ENCODE measurements around the gene VWA8. TPM values are rescaled to one million over a fixed set of nuclear protein-coding genes. Genes with fewer than 3 reads are reported as not detected.
"Not testable (repeated sequence)": the region's sequence is repeated elsewhere in the genome, so short reads cannot be mapped to it uniquely, and the experiment has no call there.

Gene VWA8
- total RNA-seq, 1 experiment from 2014 or later = 8.4 TPM

DNA sequence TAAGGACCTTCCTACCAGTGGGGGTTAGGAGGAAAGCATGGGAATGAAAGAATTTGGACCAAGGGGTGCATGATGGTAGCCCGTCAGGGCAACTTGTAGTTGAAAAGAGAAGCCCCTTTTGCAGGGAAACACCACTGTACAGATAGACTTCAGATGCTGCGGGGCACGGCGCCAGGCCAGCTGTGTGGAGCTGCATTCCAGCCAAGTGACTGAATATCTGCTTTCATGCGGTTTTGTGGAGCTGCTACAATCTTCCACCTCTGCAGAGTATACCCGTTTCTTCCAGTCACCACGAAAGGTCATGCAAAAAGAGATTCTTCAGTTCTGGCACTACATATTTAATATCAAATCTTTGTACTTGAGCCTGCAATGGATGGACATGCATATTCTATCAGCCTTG lies 398.8 kb downstream of the VWA8 start:
- DNase-seq (ENCODE audit: low read depth) = peak; percentile 88

DNA sequence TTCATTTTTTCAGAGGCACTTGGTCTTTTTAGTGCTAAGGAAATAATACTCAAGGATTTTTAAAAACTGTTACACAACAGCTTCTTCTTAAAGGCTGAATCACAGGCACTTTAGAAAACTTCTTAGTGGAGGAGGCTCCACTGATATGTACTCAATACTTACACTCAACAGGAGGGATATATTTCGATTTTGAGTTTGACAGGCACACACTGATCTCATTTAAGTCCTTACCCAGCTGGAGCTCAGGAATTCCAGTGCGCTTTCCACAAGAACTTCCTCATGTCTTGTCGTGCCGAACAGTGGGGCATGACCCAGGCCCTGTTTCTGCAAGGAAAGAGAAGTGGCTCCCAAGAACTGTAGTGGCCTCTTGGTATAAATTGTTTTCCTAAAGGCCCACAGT lies 399.7 kb downstream of the VWA8 start:
- DNase-seq (ENCODE audit: low read depth) = no peak

DNA sequence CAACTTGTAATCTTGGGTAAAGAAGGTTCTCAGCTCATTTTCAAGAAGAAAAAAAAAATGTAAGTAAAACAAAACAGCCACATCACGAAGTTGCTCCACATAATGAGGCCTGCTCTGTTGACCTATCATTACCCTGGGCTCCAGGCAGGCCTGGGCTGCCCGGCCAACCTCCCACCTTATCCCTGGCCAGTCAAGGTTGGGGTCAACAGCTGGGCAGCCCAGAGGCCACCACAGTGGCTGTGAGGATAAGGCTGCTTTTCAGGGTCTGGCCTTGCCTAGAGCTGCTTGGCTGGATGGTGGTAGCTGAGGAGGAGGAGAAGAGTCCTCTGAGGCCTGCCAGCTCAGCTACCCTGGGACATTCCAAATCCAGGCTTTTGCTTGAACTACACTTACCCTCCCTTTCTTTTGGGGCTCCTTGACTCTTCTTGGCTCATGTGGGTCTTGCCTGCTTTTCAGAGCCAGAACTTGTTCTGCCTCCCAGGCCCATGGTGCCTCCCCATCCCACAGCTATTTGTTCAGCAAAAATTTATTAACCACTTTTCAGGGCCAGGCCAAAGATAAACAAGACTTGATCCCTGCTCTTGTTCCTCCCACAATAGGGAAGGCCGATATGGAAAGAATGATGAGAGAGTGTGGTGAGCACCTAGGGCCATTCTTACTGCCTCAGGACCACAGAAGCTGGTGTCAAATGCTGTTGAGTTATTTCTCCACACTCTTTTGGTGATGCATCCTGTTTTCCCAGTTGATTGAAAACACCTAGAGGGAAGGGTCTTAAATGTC lies 401.9 kb downstream of the VWA8 start:
- no peak for DNase-seq (ENCODE audit: low read depth)

DNA sequence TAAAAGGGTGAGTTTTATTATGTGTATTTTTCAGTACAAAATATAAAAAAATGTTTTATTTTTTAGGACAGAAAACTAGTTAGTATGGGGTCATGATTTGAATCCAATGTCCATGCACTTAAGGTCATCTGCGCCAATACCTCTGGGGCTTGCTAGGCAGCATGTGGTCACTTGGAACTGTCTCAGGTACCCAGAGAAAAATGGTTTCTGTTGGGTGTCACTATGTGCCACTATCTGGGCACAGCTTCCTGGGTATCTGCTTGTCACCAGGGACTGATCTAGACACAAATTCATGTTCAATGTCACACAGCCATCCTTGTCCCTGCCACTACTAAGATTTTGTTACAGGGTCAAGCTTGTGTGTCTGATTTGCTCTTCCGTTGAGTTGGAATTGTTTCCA lies 403.2 kb downstream of the VWA8 start:
- DNase-seq (ENCODE audit: low read depth) = no peak

DNA sequence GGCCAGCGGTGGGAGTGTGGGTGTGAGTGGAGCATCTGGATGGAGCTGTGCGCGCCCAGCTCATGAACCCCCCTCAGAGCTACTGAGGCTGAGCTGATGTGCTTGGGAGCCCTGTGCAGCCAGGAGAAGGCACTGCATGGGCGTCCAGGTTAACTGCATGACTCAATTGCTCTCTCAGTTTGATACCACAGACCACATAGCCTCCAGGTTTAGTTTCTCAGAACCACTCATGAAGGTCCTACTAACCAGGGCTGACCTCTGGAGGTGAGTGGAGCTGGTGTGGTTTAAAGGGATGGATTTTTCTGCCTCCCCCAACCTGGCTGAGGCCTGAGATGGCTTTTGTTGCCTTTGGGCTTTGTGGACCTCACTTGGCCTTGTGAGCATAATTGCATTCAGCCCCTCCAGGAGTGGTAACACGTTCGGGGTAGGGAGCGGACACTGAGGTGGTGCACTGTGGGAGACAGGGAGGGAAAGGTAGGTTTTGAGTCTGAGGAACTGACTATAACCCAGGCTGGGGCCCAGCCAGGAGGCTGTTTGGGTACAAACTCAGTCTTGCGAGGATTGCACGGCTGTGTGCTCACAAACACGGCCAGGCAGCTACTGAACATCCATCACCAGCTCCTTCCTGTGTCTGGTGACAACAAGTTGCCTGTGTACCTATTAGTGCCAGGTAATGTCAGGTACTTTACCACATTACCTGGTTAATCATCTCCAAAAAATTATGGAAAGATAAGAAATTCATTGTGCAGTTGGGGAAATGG lies 406.1 kb downstream of the VWA8 start:
- no peak for DNase-seq (ENCODE audit: low read depth)

DNA sequence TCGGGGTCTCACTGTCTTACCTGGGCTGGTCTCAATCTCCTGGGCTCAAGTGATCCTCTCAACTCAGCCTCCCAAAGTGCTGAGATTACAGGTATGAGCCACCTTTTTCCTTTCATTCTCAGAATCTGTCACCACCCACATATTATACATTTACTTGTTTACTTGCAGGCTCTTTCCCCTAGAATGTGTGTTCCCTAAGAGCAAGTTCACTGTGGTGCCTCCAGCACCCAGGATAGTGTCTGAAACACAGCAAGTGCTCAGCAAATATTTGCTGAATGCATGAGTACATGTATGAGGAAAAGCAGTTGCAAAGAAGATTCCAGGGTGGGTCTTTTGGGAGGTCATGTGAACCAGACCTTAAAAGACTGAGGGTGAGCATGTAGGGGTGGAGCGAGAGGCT lies 406.7 kb downstream of the VWA8 start:
- DNase-seq (ENCODE audit: low read depth) = no peak

DNA sequence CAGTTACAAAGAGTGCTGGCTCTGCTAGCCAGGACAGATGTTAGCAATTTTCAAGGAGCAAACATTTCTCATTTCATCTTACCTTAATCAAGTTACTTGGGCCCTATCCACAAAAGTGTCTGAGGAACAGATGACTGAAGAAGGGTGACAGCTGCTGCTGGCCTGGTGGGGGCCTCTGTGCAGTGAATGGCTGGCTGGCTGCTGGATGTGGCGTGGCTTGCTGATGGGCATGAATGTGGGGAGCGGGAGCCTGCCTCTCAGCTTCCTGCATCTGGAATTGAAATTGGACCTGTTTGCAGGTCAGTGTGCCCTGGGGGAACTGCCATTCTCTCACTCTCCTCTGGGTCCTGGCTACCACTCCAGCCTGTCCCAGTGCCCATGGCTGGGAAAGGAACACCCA lies 408.9 kb downstream of the VWA8 start:
- DNase-seq (ENCODE audit: low read depth) = no peak

DNA sequence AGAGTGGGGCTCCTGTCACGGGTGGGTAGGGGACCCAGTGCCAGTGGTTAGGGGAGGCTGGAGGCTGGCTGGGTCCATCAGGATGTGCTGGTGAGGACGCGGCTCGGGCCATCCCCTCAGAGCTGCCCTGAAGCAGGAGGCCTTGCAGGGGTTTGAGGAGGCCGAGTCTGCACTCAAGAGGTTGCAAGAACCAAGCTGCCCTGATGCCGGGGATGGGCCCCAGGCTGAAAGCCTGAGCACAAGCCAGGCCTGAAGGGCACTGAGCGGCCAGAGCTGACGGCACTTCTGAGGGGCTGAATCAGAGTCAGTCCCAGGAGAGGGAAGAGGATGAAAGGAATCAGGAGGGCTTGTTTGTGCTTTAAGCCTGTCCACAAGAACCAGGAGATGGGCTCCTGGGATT lies 410.6 kb downstream of the VWA8 start:
- no peak for DNase-seq (ENCODE audit: low read depth)

DNA sequence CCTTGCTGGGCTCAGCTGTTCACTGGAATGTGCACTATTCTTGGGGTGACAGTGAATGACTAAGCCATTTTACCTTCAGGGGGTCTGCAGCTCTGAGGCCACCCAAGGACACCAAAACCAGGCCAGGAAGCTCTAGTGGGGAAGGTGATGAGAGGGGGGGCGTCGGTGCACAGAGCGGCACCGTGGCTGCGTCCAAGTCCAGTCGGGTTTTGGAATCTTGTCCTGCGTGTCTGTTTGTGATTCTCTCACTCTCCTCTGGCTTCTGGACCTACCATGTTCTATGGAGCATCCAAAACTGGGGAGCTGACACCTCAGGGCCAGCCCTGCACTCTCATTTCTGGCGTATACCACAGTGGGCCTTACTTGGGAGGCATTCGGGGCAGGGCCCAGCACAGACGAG lies 411.4 kb downstream of the VWA8 start:
- no peak for DNase-seq (ENCODE audit: low read depth)

DNA sequence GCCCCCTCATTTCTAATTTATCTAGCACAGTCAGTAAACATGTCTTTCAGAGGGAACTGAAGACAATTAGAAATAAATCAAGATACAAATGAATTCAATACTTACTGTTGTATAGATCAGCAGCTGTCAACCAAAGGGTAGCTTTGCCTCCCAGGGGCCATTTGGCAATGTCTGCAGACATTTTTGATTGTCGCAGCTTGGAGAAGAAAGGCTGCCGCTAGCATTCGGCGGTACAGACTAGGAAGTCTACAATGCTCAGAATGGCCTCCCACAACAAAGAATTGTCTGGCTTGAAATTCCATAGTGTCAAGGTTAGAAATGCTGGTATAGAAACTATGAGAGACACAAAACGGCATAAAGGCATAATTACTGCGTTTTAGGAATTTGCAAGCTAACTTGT lies 412.0 kb downstream of the VWA8 start:
- no peak for DNase-seq (ENCODE audit: low read depth)

DNA sequence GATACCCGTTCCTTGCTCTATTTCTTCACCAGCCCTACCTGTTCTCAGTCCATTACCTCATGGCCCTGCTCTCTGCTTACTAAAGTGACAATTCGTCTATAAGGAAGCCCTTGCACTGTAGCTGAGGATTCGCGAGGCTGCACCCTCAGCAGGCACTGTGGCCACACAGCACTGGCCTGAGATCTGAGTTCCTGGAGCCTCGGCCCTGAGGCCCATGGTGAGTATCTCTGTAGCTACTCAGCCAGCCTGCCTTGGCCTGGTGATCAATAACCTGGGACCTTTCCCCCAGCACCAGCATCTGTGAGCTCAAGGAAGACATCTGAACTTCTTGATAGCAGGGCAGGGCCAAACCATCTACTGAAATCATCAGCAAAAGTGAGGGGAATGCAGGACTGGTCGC lies 412.9 kb downstream of the VWA8 start:
- DNase-seq (ENCODE audit: low read depth) = no peak

DNA sequence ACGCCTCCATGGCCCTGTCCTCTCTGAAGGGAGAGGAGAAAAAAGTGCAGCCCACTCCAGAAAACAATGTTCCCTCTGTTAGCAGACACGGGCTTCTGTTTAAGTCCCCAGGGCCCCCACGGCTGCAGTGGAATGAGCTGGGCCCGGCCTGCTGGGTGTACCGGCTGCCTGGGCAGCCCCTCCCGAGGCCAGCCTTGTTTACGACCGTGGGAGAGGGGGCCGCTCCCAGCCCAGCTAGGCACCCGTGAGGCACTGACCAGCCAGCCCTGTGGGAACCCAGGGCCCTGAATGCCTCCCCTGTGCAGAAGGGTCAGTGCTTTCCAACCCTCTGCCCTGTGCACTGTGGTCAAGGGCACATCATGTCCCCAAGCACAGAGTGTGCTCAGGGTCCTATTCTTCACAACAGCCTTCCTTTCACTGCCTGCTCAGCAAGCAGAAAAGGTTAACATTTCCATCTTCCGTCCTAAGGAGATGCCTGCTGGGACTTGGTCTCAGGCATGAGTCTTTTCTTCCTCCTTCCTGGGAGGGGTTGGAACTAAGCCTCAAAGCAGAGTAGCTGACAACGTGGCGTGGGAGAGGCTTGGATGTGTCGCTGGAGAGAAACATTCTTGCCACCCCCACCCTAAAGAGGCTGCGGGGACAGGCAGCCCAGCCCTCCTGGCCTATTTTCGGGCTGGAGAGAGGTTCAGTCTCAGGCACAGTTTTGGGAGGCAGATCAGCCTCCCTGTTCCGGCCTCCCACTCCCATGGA lies 413.5 kb downstream of the VWA8 start:
- peak; percentile 59 for DNase-seq (ENCODE audit: low read depth)

DNA sequence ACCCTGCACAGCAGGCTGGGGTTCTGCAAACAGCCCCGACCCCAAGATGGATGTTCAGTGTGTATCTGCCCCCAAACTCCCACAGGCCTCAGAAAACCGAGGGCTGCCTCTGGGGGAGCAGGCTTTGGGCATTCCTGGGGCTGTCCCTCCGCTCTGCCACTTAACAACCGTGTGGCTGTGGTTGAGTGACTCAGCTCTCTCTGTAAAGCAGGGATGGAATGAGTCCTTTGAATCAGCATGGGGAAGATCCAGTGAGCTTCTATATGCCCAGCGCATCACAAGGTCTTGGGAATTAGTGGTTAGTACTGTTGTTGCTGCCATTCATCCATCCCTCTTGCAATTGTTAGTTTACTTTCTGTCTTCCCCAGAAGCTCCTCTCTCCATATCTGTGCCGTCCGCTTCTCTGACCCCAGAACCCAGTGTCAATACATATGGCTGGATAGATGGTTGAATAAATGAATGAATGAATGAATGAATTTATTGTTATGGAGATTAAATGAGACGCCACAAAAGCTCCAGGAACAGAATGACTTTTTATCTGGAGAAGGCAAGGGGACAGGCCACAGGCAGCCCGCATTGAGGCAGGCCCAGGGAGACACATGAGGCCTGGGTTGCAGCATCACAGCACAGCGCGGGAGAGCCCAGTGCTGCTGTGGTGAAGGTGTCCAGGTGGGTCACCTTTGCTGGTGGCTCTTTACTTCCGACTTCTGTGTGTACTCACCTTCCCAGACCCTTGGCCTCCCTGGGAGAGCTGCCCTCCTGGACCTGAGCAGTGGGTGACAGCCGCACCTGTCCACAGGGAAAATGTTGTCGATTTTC lies 414.3 kb downstream of the VWA8 start:
- DNase-seq (ENCODE audit: low read depth) = peak; percentile 99

DNA sequence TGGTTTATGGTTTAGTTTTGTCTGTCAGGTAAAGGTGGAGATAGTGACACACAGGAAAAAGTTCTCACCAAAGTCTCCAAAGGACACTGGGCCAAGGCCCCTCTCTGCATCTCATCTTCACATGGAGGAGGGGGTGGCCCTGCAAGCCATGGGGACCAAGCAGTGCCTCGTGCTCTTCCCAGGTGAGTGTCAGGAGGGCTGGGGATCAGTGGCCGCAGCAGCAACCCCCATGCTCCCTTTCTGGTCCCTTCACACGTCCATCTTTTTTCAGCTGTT lies 415.5 kb downstream of the VWA8 start:
- no peak for DNase-seq (ENCODE audit: low read depth)

DNA sequence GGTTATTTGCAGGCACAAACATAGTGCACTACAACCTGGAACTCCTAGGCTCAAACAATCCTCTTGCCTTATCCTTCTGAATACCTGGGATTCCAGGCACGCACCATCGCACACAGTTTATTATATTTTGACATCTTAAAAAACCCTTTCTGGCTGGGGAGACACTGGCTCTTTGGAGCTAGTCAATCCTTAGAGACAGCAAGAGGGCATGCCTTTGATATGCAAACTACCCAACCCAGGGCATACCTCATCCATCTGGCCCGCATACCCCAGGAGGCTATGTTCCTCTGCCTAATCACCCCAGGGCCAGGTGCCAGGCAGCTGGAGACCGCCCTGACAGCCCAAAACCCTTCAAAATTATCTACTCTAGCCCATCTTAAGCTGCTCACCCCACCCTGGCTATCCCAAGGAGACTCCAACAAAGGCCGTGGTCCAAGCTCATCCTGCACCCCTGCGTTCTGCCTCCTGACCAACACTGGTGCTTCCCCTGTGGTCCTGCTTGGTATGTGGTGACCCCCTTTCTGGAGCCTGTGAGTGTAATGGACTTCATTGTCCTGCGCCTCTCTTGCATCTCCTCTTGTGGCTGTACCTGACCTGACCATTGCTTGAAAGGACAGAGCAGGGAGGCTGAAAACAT lies 417.1 kb downstream of the VWA8 start:
- no peak for DNase-seq (ENCODE audit: low read depth)

DNA sequence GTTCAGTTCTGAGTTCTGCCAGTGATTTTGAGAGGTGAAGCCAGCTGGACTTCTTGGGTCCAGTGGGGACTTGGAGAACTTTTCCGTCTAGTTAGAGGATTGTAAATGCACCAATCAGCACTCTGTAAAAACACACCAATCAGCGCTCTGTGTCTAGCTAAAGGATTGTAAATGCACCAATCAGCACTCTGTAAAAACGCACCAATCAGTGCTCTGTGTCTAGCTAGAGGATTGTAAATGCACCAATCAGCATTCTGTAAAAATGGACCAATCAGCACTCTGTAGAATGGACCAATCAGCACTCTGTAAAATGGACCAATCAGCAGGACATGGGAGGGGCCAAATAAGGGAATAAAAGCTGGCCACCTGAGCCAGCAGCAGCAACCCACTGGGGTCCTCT lies 418.1 kb downstream of the VWA8 start:
- DNase-seq (ENCODE audit: low read depth) = not testable (repeated sequence)

DNA sequence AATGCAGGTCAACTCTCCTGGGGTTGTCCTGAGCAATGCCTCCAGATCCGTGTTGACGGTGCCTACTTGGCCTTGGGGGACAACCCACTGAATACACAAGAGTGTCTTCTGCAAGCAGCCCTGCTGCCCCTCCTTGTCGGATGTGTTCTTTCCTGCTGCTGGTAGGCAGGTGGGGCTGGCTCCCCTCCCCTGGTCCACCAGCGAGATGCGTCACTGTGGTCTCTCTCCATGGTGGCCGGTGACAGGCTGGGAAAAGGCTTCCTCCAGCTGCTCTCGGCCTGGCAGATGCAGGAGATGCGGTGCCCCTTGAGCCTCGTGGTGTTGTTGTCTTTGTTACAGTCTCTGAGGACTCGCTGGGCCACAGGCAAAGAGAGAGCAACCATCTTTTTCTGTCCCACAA lies 418.6 kb downstream of the VWA8 start:
- DNase-seq (ENCODE audit: low read depth) = no peak

DNA sequence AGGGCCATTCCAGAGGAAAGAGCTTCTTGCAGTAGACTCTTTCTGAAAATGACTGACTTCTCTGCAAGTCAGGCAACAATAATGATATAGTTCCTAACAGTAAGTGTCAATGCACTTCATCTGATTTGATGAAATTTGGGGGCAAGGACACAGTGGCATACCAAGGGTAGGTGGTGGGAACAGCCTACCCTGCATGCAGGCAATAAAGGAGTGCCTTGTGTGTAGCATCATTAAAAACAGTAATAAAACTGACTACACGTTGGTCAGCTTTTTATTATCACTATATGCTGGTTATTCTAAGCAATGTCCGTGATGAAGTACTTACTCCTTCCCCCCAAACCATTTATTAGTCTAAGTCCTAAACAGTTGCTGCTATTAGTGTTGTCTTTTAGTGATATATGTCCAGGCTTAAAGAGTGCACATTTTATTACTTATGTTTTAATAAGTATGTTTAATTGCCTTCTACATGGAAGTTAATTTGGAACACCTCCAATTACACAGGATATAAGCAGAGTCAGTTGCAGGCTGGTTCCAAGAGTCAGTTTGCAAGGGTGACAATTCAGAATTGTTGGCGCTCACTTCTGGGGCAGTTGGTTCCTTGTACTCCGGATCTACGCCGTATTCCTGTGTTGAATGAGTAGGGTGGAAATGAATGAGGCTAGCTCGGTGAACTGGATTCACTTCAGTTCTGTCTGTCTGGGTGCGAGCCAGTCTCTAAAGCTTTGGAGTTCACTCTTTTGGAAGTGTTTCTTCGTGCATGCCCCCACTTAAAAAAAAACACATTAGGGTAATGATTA lies 419.6 kb downstream of the VWA8 start:
- DNase-seq (ENCODE audit: low read depth) = no peak

DNA sequence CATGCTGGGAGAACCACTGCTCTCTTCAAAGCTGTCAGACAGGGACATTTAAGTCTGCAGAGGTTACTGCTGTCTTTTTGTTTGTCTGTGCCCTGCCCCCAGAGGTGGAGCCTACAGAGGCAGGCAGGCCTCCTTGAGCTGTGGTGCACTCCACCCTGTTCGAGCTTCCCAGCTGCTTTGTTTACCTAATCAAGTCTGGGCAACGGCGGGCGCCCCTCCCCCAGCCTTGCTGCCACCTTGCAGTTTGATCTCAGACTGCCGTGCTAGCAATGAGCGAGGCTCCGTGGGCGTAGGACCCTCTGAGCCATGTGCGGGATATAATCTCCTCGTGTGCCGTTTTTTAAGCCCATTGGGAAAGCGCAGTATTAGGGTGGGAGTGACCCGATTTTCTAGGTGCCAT lies 420.7 kb downstream of the VWA8 start:
- DNase-seq (ENCODE audit: low read depth) = not testable (repeated sequence)

DNA sequence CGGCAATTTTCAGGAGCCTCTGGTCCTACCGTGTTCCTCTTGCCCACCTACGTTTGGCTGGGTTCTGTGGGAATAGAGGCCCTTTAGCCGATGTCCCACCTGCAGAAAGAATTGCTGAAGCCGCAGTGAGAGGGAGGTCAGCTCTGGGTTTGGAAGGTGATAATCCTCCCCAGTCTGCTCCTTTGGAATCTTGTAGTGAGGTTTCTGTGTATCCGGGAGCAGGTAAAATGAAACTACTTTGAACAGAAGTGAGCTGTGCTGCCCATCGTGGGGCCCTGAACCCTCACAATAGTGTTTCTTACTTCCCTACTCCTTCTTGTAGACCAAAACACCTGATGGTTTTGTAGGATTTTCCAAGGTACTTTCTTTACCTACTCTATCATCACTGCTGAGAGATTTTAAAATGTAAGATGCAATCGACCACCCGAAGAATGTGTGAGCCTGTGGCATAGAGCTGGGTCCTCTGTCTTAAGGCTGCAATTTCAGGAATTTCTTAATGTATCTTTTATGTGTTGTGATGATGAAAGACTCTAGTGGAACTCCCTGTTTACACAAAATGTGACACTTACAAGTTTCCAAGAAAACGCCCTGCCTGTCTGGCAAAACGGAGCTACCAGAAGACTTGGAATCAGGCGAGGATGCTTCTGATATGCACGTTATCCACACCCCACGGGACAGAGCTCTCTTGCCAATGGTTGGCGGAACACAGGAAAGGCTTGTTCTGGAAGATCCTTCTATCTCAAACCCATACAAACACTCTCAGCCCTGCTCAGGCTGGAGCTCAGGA lies 427.4 kb downstream of the VWA8 start:
- no peak for DNase-seq (ENCODE audit: low read depth)

Measured in LHCN-M2 (cell line).